ENCODE data around the gene ALDOC. TPM values are rescaled to one million over a fixed set of nuclear protein-coding genes. Genes with fewer than 3 reads are reported as not detected.

Gene ALDOC
- polyA plus RNA-seq, 1 donor (not counting 4 experiments of a cell fraction or from before 2014, with no cell fraction given): 32.5 TPM

- TF ChIP-seq EZH2 (IDR thresholded peaks at IDR 0.05; ENCODE audit: low read length) (no peak), CTCF (optimal IDR thresholded peaks at IDR 0.05 in 1 of 3, IDR thresholded peaks at IDR 0.05 in 1 of 3, conservative IDR thresholded peaks at IDR 0.05 in 1 of 3; ENCODE audit: extremely low read depth in 1 of 3, insufficient read depth in 2 of 3, low read length in 3 of 3) (no peak)
- DNase-seq (ENCODE audit: low read depth, low spot score) (no peak), FAIRE-seq (no peak)
- Histone ChIP-seq H3K79me2 (ENCODE audit: control insufficient read depth, insufficient read depth, low read length) (no peaks in the 10 kb centered on the region), H2AFZ (ENCODE audit: control insufficient read depth, low read length) (no peak overlapping the region), H3K4me3 (ENCODE audit: control insufficient read depth in 2 of 3, extremely low read depth in 1 of 3, insufficient read depth in 2 of 3, low read depth in 1 of 3, low read length in 3 of 3) (no peak overlapping the region), H3K4me1 (ENCODE audit: control insufficient read depth, extremely low read depth, insufficient read depth, low read length) (peaks cover 6% of the 10 kb centered on the region), H3K9me3 (ENCODE audit: control insufficient read depth, low read depth, low read length) (no peaks in the 10 kb centered on the region), H3K9ac (ENCODE audit: control insufficient read depth, extremely low read depth, insufficient read depth, low read length) (no peak overlapping the region), H3K4me2 (ENCODE audit: control insufficient read depth, extremely low read depth, insufficient read depth, low read depth, low read length) (no peak overlapping the region), H4K20me1 (ENCODE audit: control insufficient read depth, extremely low read depth, insufficient read depth, low read length) (no peaks in the 10 kb centered on the region), H3K9me1 (ENCODE audit: control insufficient read depth, extremely low read depth, insufficient read depth, low read length) (no peaks in the 10 kb centered on the region), H3K36me3 (ENCODE audit: control insufficient read depth in 2 of 2, extremely low read depth in 1 of 2, insufficient read depth in 2 of 2, low read length in 2 of 2) (peaks cover 10 to 49% of the 10 kb centered on the region in 2 experiments), H3K27ac (ENCODE audit: control insufficient read depth, insufficient read depth, low read length) (no peak overlapping the region), H3K27me3 (ENCODE audit: control insufficient read depth, extremely low read depth, insufficient read depth, low read length) (no peaks in the 10 kb centered on the region)
- dilution Hi-C loops (cut with MboI; ENCODE audit: extremely low pct_ligation_motif_present, low sequenced_read_pairs): no loop called here
These were observed 2.8 kb upstream of the ALDOC start for GRCh38 chr17:28579526-28579925.

DNA sequence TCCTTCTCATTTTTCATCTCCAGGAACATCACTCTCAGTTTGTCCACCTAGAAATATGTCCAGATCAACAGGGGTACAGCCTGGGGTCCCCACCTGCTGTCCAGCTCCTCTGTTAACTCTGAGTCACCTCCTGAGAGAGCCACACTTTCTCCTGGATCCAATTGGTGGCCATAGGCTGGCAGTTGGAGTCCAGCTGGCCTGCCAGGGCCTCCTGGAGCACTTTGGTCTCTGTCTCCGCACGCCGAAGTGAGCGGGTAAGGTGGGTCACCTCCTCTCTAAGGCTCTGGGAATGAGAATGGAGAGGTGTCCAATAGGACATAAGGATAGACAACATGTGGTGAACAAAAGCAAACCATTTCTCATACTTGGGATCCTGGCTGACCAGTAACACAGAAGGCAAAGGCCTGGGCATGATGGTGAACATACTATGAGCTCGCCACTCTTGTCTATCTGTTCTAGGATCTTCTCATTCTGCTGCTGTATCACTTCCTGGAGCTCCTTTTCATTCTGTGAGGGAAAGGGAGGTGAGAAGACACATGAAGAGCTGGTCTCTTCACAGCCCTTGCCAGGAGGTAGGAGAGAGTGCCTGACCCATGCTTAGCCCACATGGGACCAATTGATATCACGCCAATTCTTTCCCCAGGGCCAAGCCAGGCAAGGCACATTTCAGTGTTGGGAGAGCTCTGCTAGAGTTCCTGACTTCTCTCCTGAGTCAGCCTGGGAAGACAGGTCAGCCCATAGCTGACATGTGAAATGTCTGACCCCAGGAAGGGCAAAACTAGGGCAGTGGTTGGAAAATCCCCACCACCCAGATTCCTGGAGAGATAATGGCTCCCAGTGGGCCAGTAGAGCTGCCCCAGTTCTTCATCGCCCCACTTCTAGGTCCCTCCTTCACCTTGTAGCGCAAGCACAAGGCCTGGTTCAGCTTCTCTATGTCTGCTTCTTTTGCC is 1.8 kb upstream of the ALDOC start:
- H3K4me3 ChIP-seq (ENCODE audit: control insufficient read depth in 2 of 3, extremely low read depth in 1 of 3, insufficient read depth in 2 of 3, low read depth in 1 of 3, low read length in 3 of 3): no peak overlapping the region
- H2AFZ ChIP-seq (ENCODE audit: control insufficient read depth, low read length): no peak overlapping the region
- DNase-seq (ENCODE audit: low read depth, low spot score) (no peak), FAIRE-seq (no peak)
- H3K4me2 ChIP-seq (ENCODE audit: control insufficient read depth, extremely low read depth, insufficient read depth, low read depth, low read length): no peak overlapping the region
- no peaks in the 10 kb centered on the region for H3K79me2 ChIP-seq (ENCODE audit: control insufficient read depth, insufficient read depth, low read length)
- H4K20me1 ChIP-seq (ENCODE audit: control insufficient read depth, extremely low read depth, insufficient read depth, low read length): no peaks in the 10 kb centered on the region
- dilution Hi-C loops (cut with MboI; ENCODE audit: extremely low pct_ligation_motif_present, low sequenced_read_pairs): no loop called here
- peaks cover 6% of the 10 kb centered on the region for H3K4me1 ChIP-seq (ENCODE audit: control insufficient read depth, extremely low read depth, insufficient read depth, low read length)
- H3K36me3 ChIP-seq (ENCODE audit: control insufficient read depth in 2 of 2, extremely low read depth in 1 of 2, insufficient read depth in 2 of 2, low read length in 2 of 2): peaks cover 12 to 41% of the 10 kb centered on the region in 2 experiments
- H3K9me3 ChIP-seq (ENCODE audit: control insufficient read depth, low read depth, low read length): no peaks in the 10 kb centered on the region
- H3K27me3 ChIP-seq (ENCODE audit: control insufficient read depth, extremely low read depth, insufficient read depth, low read length): no peaks in the 10 kb centered on the region
- no peak overlapping the region for H3K27ac ChIP-seq (ENCODE audit: control insufficient read depth, insufficient read depth, low read length)
- TF ChIP-seq EZH2 (IDR thresholded peaks at IDR 0.05; ENCODE audit: low read length): no peak
- TF ChIP-seq CTCF (optimal IDR thresholded peaks at IDR 0.05 in 1 of 3, IDR thresholded peaks at IDR 0.05 in 1 of 3, conservative IDR thresholded peaks at IDR 0.05 in 1 of 3; ENCODE audit: extremely low read depth in 1 of 3, insufficient read depth in 2 of 3, low read length in 3 of 3): no peak
- H3K9me1 ChIP-seq (ENCODE audit: control insufficient read depth, extremely low read depth, insufficient read depth, low read length): no peaks in the 10 kb centered on the region
- H3K9ac ChIP-seq (ENCODE audit: control insufficient read depth, extremely low read depth, insufficient read depth, low read length): no peak overlapping the region
